MV-4-11 (cell line): ENCODE measurements around the gene SPDYE2B.
"Not testable (repeated sequence)": the region's sequence is repeated elsewhere in the genome, so short reads cannot be mapped to it uniquely, and the experiment has no call there.

ENCODE experiments used
- DNase-seq: peaks from one replicate; lab custom pipeline; 2025; lab: John Stamatoyannopoulos, UW

SPDYE2B gene

GRCh38 chr7:102649924-102650323 is at the start of gene SPDYE2B:
SPDYE2B (plus strand) TSS chr7:102650319; CDS start chr7:102652349, 2,030 bp downstream.
- not testable (repeated sequence) for DNase-seq

GRCh38 chr7:102602317-102602716 is 47.8 kb upstream of the SPDYE2B start:
- not testable (repeated sequence) for DNase-seq

GRCh38 chr7:102604431-102605145 is 45.5 kb upstream of the SPDYE2B start:
- not testable (repeated sequence) for DNase-seq

- DNase-seq, result not testable (repeated sequence)
These were observed 43.3 kb upstream of the SPDYE2B start for GRCh38 chr7:102606848-102607247.

- not testable (repeated sequence) for DNase-seq
These were observed 40.4 kb upstream of the SPDYE2B start for GRCh38 chr7:102609734-102610133.

GRCh38 chr7:102610441-102610840 is 39.7 kb upstream of the SPDYE2B start:
- not testable (repeated sequence) for DNase-seq

GRCh38 chr7:102611013-102611674 is 39.0 kb upstream of the SPDYE2B start:
- not testable (repeated sequence) for DNase-seq

GRCh38 chr7:102611675-102612325 is 38.3 kb upstream of the SPDYE2B start:
- DNase-seq, result not testable (repeated sequence)

GRCh38 chr7:102613575-102614345 is 36.4 kb upstream of the SPDYE2B start:
- DNase-seq, result not testable (repeated sequence)

- DNase-seq, result not testable (repeated sequence)
These were observed 35.8 kb upstream of the SPDYE2B start for GRCh38 chr7:102614346-102614697.

GRCh38 chr7:102614873-102615272 is 35.2 kb upstream of the SPDYE2B start:
- DNase-seq, result not testable (repeated sequence)

GRCh38 chr7:102615930-102616329 is 34.2 kb upstream of the SPDYE2B start:
- DNase-seq, result not testable (repeated sequence)

- not testable (repeated sequence) for DNase-seq
These were observed 33.5 kb upstream of the SPDYE2B start, which contains the start of gene RASA4 for GRCh38 chr7:102616507-102617125. RASA4 (minus strand) TSS chr7:102616756; CDS start chr7:102616689, 67 bp downstream.

GRCh38 chr7:102618122-102618521 is 32.0 kb upstream of the SPDYE2B start:
- not testable (repeated sequence) for DNase-seq

- not testable (repeated sequence) for DNase-seq
These were observed 22.7 kb upstream of the SPDYE2B start for GRCh38 chr7:102627271-102627904.

- DNase-seq, result not testable (repeated sequence)
These were observed 19.5 kb upstream of the SPDYE2B start for GRCh38 chr7:102630622-102631021.

- not testable (repeated sequence) for DNase-seq
These were observed 15.8 kb upstream of the SPDYE2B start for GRCh38 chr7:102634299-102634698.

- DNase-seq, result not testable (repeated sequence)
These were observed 14.8 kb upstream of the SPDYE2B start for GRCh38 chr7:102635354-102635753.

- DNase-seq, result not testable (repeated sequence)
These were observed 13.2 kb upstream of the SPDYE2B start for GRCh38 chr7:102636956-102637355.

GRCh38 chr7:102638848-102639247 is 11.3 kb upstream of the SPDYE2B start:
- DNase-seq, result not testable (repeated sequence)

- not testable (repeated sequence) for DNase-seq
These were observed 7.4 kb upstream of the SPDYE2B start, which contains the start of gene UPK3BL1 for GRCh38 chr7:102642691-102643090. UPK3BL1 (minus strand) TSS chr7:102642791; CDS start chr7:102642741, 50 bp downstream.
